GM19463 (cell line): ENCODE measurements around the gene PKN1.
"Not testable (repeated sequence)": the region's sequence is repeated elsewhere in the genome, so short reads cannot be mapped to it uniquely, and the experiment has no call there.

Experiments
- ATAC-seq: cut with Tn5 transposase; IDR thresholded peaks from one replicate; pipeline ENCODE4 v1.9.1; 2021; ENCODE audit warnings: mild to moderate bottlenecking, moderate library complexity; ENCODE audit not compliant: unreplicated experiment

Gene PKN1

GRCh38 chr19:14479975-14480699, 47.0 kb downstream of the PKN1 start:
- no peak for ATAC-seq

GRCh38 chr19:14480700-14481079, 47.6 kb downstream of the PKN1 start:
- no peak for ATAC-seq

GRCh38 chr19:14482172-14482941, 49.3 kb downstream of the PKN1 start:
- no peak for ATAC-seq

GRCh38 chr19:14487370-14488125, 54.4 kb downstream of the PKN1 start:
- ATAC-seq = no peak

GRCh38 chr19:14492756-14493337, 59.7 kb downstream of the PKN1 start:
- ATAC-seq = no peak

- ATAC-seq = no peak
Observed at GRCh38 chr19:14494411-14494810, 61.3 kb downstream of the PKN1 start.

- ATAC-seq = no peak
Observed at GRCh38 chr19:14494910-14495671, 62.0 kb downstream of the PKN1 start.

GRCh38 chr19:14495672-14496028, 62.5 kb downstream of the PKN1 start:
- peak; percentile 12 for ATAC-seq

- peak; percentile 65 for ATAC-seq
Observed at GRCh38 chr19:14496029-14496833, 63.1 kb downstream of the PKN1 start, which contains the start of gene GIPC1. TSS of gene GIPC1 (minus strand) at chr19:14496127. CDS start at chr19:14482976, 13,151 bp downstream.

GRCh38 chr19:14496834-14497227, 63.7 kb downstream of the PKN1 start:
- ATAC-seq = no peak

GRCh38 chr19:14497228-14497921, 64.3 kb downstream of the PKN1 start:
- no peak for ATAC-seq

GRCh38 chr19:14502334-14503092, 69.4 kb downstream of the PKN1 start:
- ATAC-seq = no peak

- no peak for ATAC-seq
Observed at GRCh38 chr19:14503285-14503684, 70.2 kb downstream of the PKN1 start.

- ATAC-seq = not testable (repeated sequence)
Observed at GRCh38 chr19:14504575-14504974, 71.5 kb downstream of the PKN1 start.

GRCh38 chr19:14505488-14506239, 72.6 kb downstream of the PKN1 start:
- ATAC-seq = no peak

- no peak for ATAC-seq
Observed at GRCh38 chr19:14507704-14508542, 74.8 kb downstream of the PKN1 start.
